Measurements from ENCODE around the gene ADAM19. TPM values are rescaled to one million over a fixed set of nuclear protein-coding genes. Genes with fewer than 3 reads are reported as not detected.

Gene ADAM19
- total RNA-seq, 1 experiment from 2014 or later = 62.9 TPM

- no peak for TF ChIP-seq CTCF (IDR thresholded peaks at IDR 0.05; ENCODE audit: insufficient read depth in 1 of 2, low read depth in 1 of 2, low read length in 1 of 2, severe bottlenecking in 1 of 2, unreplicated experiment in 1 of 2)
- intact Hi-C loops (cut with micrococcal nuclease; ENCODE audit: unreplicated experiment) = no loop called here
- Mint-ChIP-seq H3K4me3 (ENCODE audit: unreplicated experiment) (no peak overlapping the region), H3K36me3 (ENCODE audit: insufficient read depth, unreplicated experiment) (peaks cover 25% of the 10 kb centered on the region), H3K27me3 (ENCODE audit: insufficient read depth, unreplicated experiment) (no peaks in the 10 kb centered on the region), H3K9me3 (ENCODE audit: unreplicated experiment) (no peaks in the 10 kb centered on the region), H3K4me1 (ENCODE audit: low read depth, unreplicated experiment) (no peaks in the 10 kb centered on the region), H3K27ac (ENCODE audit: unreplicated experiment) (no peak overlapping the region)
- Histone ChIP-seq H3K9me3 (no peaks in the 10 kb centered on the region), H3K36me3 (ENCODE audit: control insufficient read depth, insufficient read depth, low read length) (no peaks in the 10 kb centered on the region; the same call in 1 of the 2 replicates), H3K27me3 (replicated peaks; ENCODE audit: control insufficient read depth, insufficient read depth, low read length) (no peaks in the 10 kb centered on the region), H3K4me1 (no peaks in the 10 kb centered on the region), H3K4me3 (ENCODE audit: low read depth, low read length) (no peak overlapping the region)
- ChIA-PET CTCF (no interaction called here), POLR2A (no interaction called here)
- BruUV-seq (replicated peaks) = no TSS peak
- DNase-seq = no peak
Measured at GRCh38 chr5:157492886-157493285, 82.7 kb downstream of the ADAM19 start.

GRCh38 chr5:157491471-157491995 is 84.0 kb downstream of the ADAM19 start:
- CTCF ChIA-PET = no interaction called here
- Mint-ChIP-seq H3K4me1 (ENCODE audit: low read depth, unreplicated experiment) (no peaks in the 10 kb centered on the region), H3K27ac (ENCODE audit: unreplicated experiment) (no peak overlapping the region), H3K36me3 (ENCODE audit: insufficient read depth, unreplicated experiment) (peaks cover 25% of the 10 kb centered on the region), H3K4me3 (ENCODE audit: unreplicated experiment) (no peak overlapping the region), H3K27me3 (ENCODE audit: insufficient read depth, unreplicated experiment) (no peaks in the 10 kb centered on the region), H3K9me3 (ENCODE audit: unreplicated experiment) (no peaks in the 10 kb centered on the region)
- H3K36me3 ChIP-seq (ENCODE audit: control insufficient read depth, insufficient read depth, low read length) = no peaks in the 10 kb centered on the region; the same call in 1 of the 2 replicates
- TF ChIP-seq CTCF (IDR thresholded peaks at IDR 0.05; ENCODE audit: insufficient read depth in 1 of 2, low read depth in 1 of 2, low read length in 1 of 2, severe bottlenecking in 1 of 2, unreplicated experiment in 1 of 2) = no peak
- no peaks in the 10 kb centered on the region for H3K27me3 ChIP-seq (replicated peaks; ENCODE audit: control insufficient read depth, insufficient read depth, low read length)
- POLR2A ChIA-PET = no interaction called here
- no peaks in the 10 kb centered on the region for H3K9me3 ChIP-seq
- no peaks in the 10 kb centered on the region for H3K4me1 ChIP-seq
- intact Hi-C loops (cut with micrococcal nuclease; ENCODE audit: unreplicated experiment) = no loop called here
- DNase-seq = no peak
- BruUV-seq (replicated peaks) = no TSS peak
- no peak overlapping the region for H3K4me3 ChIP-seq (ENCODE audit: low read depth, low read length)

GRCh38 chr5:157487358-157487757 is 88.2 kb downstream of the ADAM19 start:
- H3K9me3 Mint-ChIP-seq (ENCODE audit: unreplicated experiment) = no peaks in the 10 kb centered on the region
- Histone ChIP-seq H3K9me3 (no peaks in the 10 kb centered on the region), H3K4me1 (no peaks in the 10 kb centered on the region), H3K36me3 (ENCODE audit: control insufficient read depth, insufficient read depth, low read length) (no peaks in the 10 kb centered on the region; the same call in none of the 2 replicates), H3K4me3 (ENCODE audit: low read depth, low read length) (no peak overlapping the region), H3K27me3 (replicated peaks; ENCODE audit: control insufficient read depth, insufficient read depth, low read length) (no peaks in the 10 kb centered on the region)
- H3K36me3 Mint-ChIP-seq (ENCODE audit: insufficient read depth, unreplicated experiment) = peaks cover 47% of the 10 kb centered on the region
- intact Hi-C loops (cut with micrococcal nuclease; ENCODE audit: unreplicated experiment) = no loop called here
- H3K4me3 Mint-ChIP-seq (ENCODE audit: unreplicated experiment) = no peak overlapping the region
- TF ChIP-seq CTCF (IDR thresholded peaks at IDR 0.05; ENCODE audit: insufficient read depth in 1 of 2, low read depth in 1 of 2, low read length in 1 of 2, severe bottlenecking in 1 of 2, unreplicated experiment in 1 of 2) = no peak
- DNase-seq = no peak
- no peaks in the 10 kb centered on the region for H3K27me3 Mint-ChIP-seq (ENCODE audit: insufficient read depth, unreplicated experiment)
- no TSS peak for BruUV-seq (replicated peaks)
- ChIA-PET POLR2A (no interaction called here), CTCF (no interaction called here)
- peaks cover 8% of the 10 kb centered on the region for H3K4me1 Mint-ChIP-seq (ENCODE audit: low read depth, unreplicated experiment)
- H3K27ac Mint-ChIP-seq (ENCODE audit: unreplicated experiment) = no peak overlapping the region

Data from Caco-2 (cell line).